H9 (cell line): ENCODE results near the gene XPR1. TPM values are rescaled to one million over a fixed set of nuclear protein-coding genes. Genes with fewer than 3 reads are reported as not detected.
A peak's percentile ranks its signal among the peaks of the same experiment; 100 is the strongest.

Source experiments
- DNase-seq: peaks from one replicate; pipeline ENCODE4 v3.0.0-alpha.2; 2017
- H2AFZ ChIP-seq: one replicate; pipeline ENCODE4 v1.6.1; 2013; ENCODE audit warnings: mild to moderate bottlenecking, low read length, control low read depth, moderate library complexity
- H2AK5ac ChIP-seq: 2 replicates; pipeline ENCODE4 v1.6.1; 2013; ENCODE audit warnings: low read length, control low read depth, mixed read lengths; ENCODE audit not compliant: insufficient read length
- H2BK120ac ChIP-seq: one replicate; pipeline ENCODE4 v1.6.1; 2013; ENCODE audit warnings: low read depth, mild to moderate bottlenecking, low read length, control low read depth, inconsistent platforms; ENCODE audit not compliant: poor library complexity, severe bottlenecking
- H2BK12ac ChIP-seq: 2 replicates; pipeline ENCODE4 v1.6.1; 2013; ENCODE audit warnings: low read length, control low read depth, mixed read lengths, low read depth; ENCODE audit not compliant: insufficient read length
- H2BK15ac ChIP-seq: 2 replicates; pipeline ENCODE4 v1.6.1; 2013; ENCODE audit warnings: low read depth, low read length, control low read depth
- H2BK20ac ChIP-seq: one replicate; pipeline ENCODE4 v1.6.1; 2013; ENCODE audit warnings: low read depth, mild to moderate bottlenecking, low read length, control low read depth, inconsistent platforms; ENCODE audit not compliant: poor library complexity, severe bottlenecking
- H2BK5ac ChIP-seq: 2 replicates; pipeline ENCODE4 v1.6.1; 2013; ENCODE audit warnings: low read length, control low read depth, mixed read lengths; ENCODE audit not compliant: insufficient read length
- H3K14ac ChIP-seq: 2 replicates; pipeline ENCODE4 v1.6.1; 2013; ENCODE audit warnings: low read length, control low read depth; ENCODE audit not compliant: insufficient read depth
- H3K18ac ChIP-seq: 2 replicates; pipeline ENCODE4 v1.6.1; 2013; ENCODE audit warnings: low read depth, mild to moderate bottlenecking, mixed read lengths, low read length, control low read depth; ENCODE audit not compliant: insufficient read length
- H3K23ac ChIP-seq: 2 replicates; pipeline ENCODE4 v1.6.1; 2013; ENCODE audit warnings: low read length, control low read depth, mixed read lengths, low read depth; ENCODE audit not compliant: insufficient read length
- H3K23me2 ChIP-seq: 2 replicates; pipeline ENCODE4 v1.6.1; 2013; ENCODE audit warnings: low read depth, mild to moderate bottlenecking, mixed read lengths, low read length, control low read depth; ENCODE audit not compliant: insufficient read length, poor library complexity, severe bottlenecking
- H3K27ac ChIP-seq: 2 replicates; pipeline ENCODE4 v1.5.1; 2013; ENCODE audit warnings: low read length, control low read depth, mixed read lengths, low read depth; ENCODE audit not compliant: insufficient read length
- H3K27me3 ChIP-seq: 2 replicates; pipeline ENCODE4 v1.6.1; 2013; ENCODE audit warnings: low read length, control low read depth, inconsistent platforms; ENCODE audit not compliant: insufficient read depth
- H3K4ac ChIP-seq: 2 replicates; pipeline ENCODE4 v1.6.1; 2013; ENCODE audit warnings: low read depth, mild to moderate bottlenecking, control low read depth, inconsistent platforms, low read length, moderate library complexity
- H3K4me1 ChIP-seq: 2 replicates; pipeline ENCODE4 v1.6.1; 2013; ENCODE audit warnings: low read length, control low read depth, inconsistent platforms; ENCODE audit not compliant: insufficient read depth
- H3K4me2 ChIP-seq: 2 replicates; pipeline ENCODE4 v1.6.1; 2013; ENCODE audit warnings: low read length, control low read depth, mixed read lengths; ENCODE audit not compliant: insufficient read length, insufficient read depth
- H3K56ac ChIP-seq: 2 replicates; pipeline ENCODE4 v1.6.1; 2013; ENCODE audit warnings: low read depth, mild to moderate bottlenecking, mixed read lengths, low read length, control low read depth; ENCODE audit not compliant: insufficient read length
- H3K79me1 ChIP-seq: 2 replicates; pipeline ENCODE4 v1.6.1; 2013; ENCODE audit warnings: low read depth, mild to moderate bottlenecking, moderate library complexity, low read length, control low read depth, inconsistent platforms; ENCODE audit not compliant: insufficient read depth, poor library complexity, severe bottlenecking
- H3K79me2 ChIP-seq: 2 replicates; pipeline ENCODE4 v1.6.1; 2013; ENCODE audit warnings: low read length, control low read depth, inconsistent platforms; ENCODE audit not compliant: insufficient read depth
- H3K9ac ChIP-seq: 2 replicates; pipeline ENCODE4 v1.6.1; 2013; ENCODE audit warnings: low read length, control low read depth, mixed read lengths; ENCODE audit not compliant: insufficient read length; ENCODE audit errors: extremely low read depth
- H3K9me3 ChIP-seq: one replicate; pipeline ENCODE4 v1.6.1; 2013; ENCODE audit warnings: low read depth, low read length, inconsistent platforms; ENCODE audit not compliant: control insufficient read depth
- H3T11ph ChIP-seq: one replicate; pipeline ENCODE4 v1.6.1; 2013; ENCODE audit warnings: mild to moderate bottlenecking, low read length, control low read depth, inconsistent platforms
- H4K20me1 ChIP-seq: one replicate; pipeline ENCODE4 v1.6.1; 2013; ENCODE audit not compliant: control insufficient read depth, insufficient read length, insufficient read depth
- H4K5ac ChIP-seq: 2 replicates; pipeline ENCODE4 v1.6.1; 2013; ENCODE audit warnings: low read depth, mild to moderate bottlenecking, mixed read lengths, low read length, control low read depth; ENCODE audit not compliant: insufficient read length
- H4K8ac ChIP-seq: replicated peaks from 2 replicates; pipeline ENCODE4 v1.6.1; 2013; ENCODE audit warnings: low read length, control low read depth, mixed read lengths, low read depth; ENCODE audit not compliant: insufficient read length
- H4K91ac ChIP-seq: 2 replicates; pipeline ENCODE4 v1.6.1; 2013; ENCODE audit warnings: low read depth, mild to moderate bottlenecking, moderate library complexity, mixed read lengths, low read length, control low read depth; ENCODE audit not compliant: insufficient read length
- H3K27ac Mint-ChIP-seq, 3 experiments: 2 replicates in 2 of 3; 3 replicates in 1 of 3; pipeline ENCODE4 v1.8.0; 2020 to 2021; ENCODE audit warnings: mixed read lengths in 3 of 3, mild to moderate bottlenecking in 1 of 3, moderate library complexity in 1 of 3
- H3K27me3 Mint-ChIP-seq: 2 replicates; pipeline ENCODE4 v1.8.0; 2021; ENCODE audit warnings: low read depth, mild to moderate bottlenecking, moderate library complexity, mixed read lengths
- H3K36me3 Mint-ChIP-seq, 3 experiments: 2 replicates in 2 of 3; 3 replicates in 1 of 3; pipeline ENCODE4 v1.8.0; 2020 to 2021; ENCODE audit warnings: low read depth in 3 of 3, mixed read lengths in 3 of 3; ENCODE audit not compliant: insufficient read depth in 1 of 3
- H3K4me1 Mint-ChIP-seq, 2 experiments: 2 replicates each; pipeline ENCODE4 v1.8.0; 2020; ENCODE audit warnings: mixed read lengths in 2 of 2
- H3K4me3 Mint-ChIP-seq, 2 experiments: 2 replicates in 1 of 2; 3 replicates in 1 of 2; pipeline ENCODE4 v1.8.0; 2020 to 2021; ENCODE audit warnings: mild to moderate bottlenecking in 2 of 2, mixed read lengths in 2 of 2, moderate library complexity in 1 of 2
- H3K9me3 Mint-ChIP-seq, 2 experiments: 2 replicates in 1 of 2; 3 replicates in 1 of 2; pipeline ENCODE4 v1.8.0; 2020; ENCODE audit warnings: mild to moderate bottlenecking in 2 of 2, mixed read lengths in 2 of 2, moderate library complexity in 1 of 2
- CTCF ChIP-seq: fragments of 200-600 bp; sonication (generic); conservative IDR thresholded peaks from 3 replicates; pipeline ENCODE4 v1.8.0; 2021; ENCODE audit warnings: antibody characterized with exemption, mild to moderate bottlenecking
- WGBS: extraction: QIAGEN DNeasy Blood & Tissue Kit; methylation state at CpG from one replicate; pipeline ENCODE4 v1.1.7; 2013; ENCODE audit warnings: missing lambda C conversion rate, low lambda C conversion rate, mixed read lengths; ENCODE audit not compliant: insufficient read length; ENCODE audit errors: extremely low coverage; 5-methylcytosine and 5-hydroxymethylcytosine counted together
- total RNA-seq: library from RNA; stranded (reverse); gene quantifications from 2 replicates; pipeline ENCODE4 v1.2.1, GENCODE V29; 2021

Gene XPR1
- total RNA-seq, 1 experiment from 2014 or later: 34.1 TPM

GRCh38 chr1:180633057-180634056 lies 1.5 kb downstream of the XPR1 start:
- H3K23me2 ChIP-seq: no peaks in the 10 kb centered on the region
- peaks cover 4% of the 10 kb centered on the region; the same call in 1 of the 2 replicates for H3K4me1 ChIP-seq
- H3K4ac ChIP-seq: no peak overlapping the region
- H3K4me2 ChIP-seq: peak overlapping the region; percentile 60
- H3T11ph ChIP-seq: no peak overlapping the region
- no peak overlapping the region for H2BK15ac ChIP-seq
- no peak overlapping the region for H3K9ac ChIP-seq
- Mint-ChIP-seq H3K9me3 (no peaks in the 10 kb centered on the region), H3K36me3 (no peaks in the 10 kb centered on the region), H3K27ac (no peak overlapping the region), H3K4me1 (peaks cover 6 to 8% of the 10 kb centered on the region in 2 experiments), H3K4me3 (no peak overlapping the region), H3K27me3 (no peaks in the 10 kb centered on the region; the same call in 1 of the 2 replicates)
- no peak overlapping the region for H3K23ac ChIP-seq
- no peak overlapping the region for H3K14ac ChIP-seq
- H3K9me3 ChIP-seq: no peaks in the 10 kb centered on the region
- H3K56ac ChIP-seq: no peak overlapping the region
- no peak overlapping the region for H2BK5ac ChIP-seq
- H2BK20ac ChIP-seq: no peak overlapping the region
- no peaks in the 10 kb centered on the region for H3K79me1 ChIP-seq
- no peak overlapping the region for H4K8ac ChIP-seq
- no CpG with 5 or more reads among the region's 3 CpGs for WGBS
- H2AK5ac ChIP-seq: no peak overlapping the region
- H4K20me1 ChIP-seq: no peaks in the 10 kb centered on the region
- no peaks in the 10 kb centered on the region for H3K27me3 ChIP-seq
- H3K79me2 ChIP-seq: peaks cover 6% of the 10 kb centered on the region; the same call in 1 of the 2 replicates
- no peak for DNase-seq
- H2AFZ ChIP-seq: no peak overlapping the region
- H4K91ac ChIP-seq: no peak overlapping the region
- no peak for TF ChIP-seq CTCF
- no peak overlapping the region for H4K5ac ChIP-seq
- H3K18ac ChIP-seq: no peak overlapping the region
- no peak overlapping the region for H2BK120ac ChIP-seq
- H2BK12ac ChIP-seq: no peak overlapping the region
- no peak overlapping the region for H3K27ac ChIP-seq
